HG03565 (cell line): Measurements from ENCODE around the gene SPEM1.

ENCODE experiments used
- ATAC-seq: cut with Tn5 transposase; IDR thresholded peaks from one replicate; pipeline ENCODE4 v1.9.1; 2021; ENCODE audit warnings: mild to moderate bottlenecking, moderate library complexity; ENCODE audit not compliant: unreplicated experiment

Gene SPEM1

GRCh38 chr17:7439462-7440112 lies 19.5 kb downstream of the SPEM1 start, which contains the start of gene FGF11:
FGF11 (plus strand) TSS chr17:7439512; CDS start chr17:7439621, 109 bp downstream.
- no peak for ATAC-seq

- ATAC-seq: no peak
These were observed 20.1 kb downstream of the SPEM1 start for GRCh38 chr17:7440113-7440833.

GRCh38 chr17:7440834-7441195 lies 20.7 kb downstream of the SPEM1 start:
- ATAC-seq: no peak

- ATAC-seq: no peak
These were observed 21.1 kb downstream of the SPEM1 start for GRCh38 chr17:7441266-7441665.

GRCh38 chr17:7442142-7442541 lies 22.0 kb downstream of the SPEM1 start:
- ATAC-seq: no peak

- no peak for ATAC-seq
These were observed 23.7 kb downstream of the SPEM1 start for GRCh38 chr17:7443499-7444485.

- ATAC-seq: no peak
These were observed 24.8 kb downstream of the SPEM1 start, which contains the start of gene CHRNB1 for GRCh38 chr17:7444682-7445618. CHRNB1 (plus strand) TSS chr17:7445061; CDS start chr17:7445128, 67 bp downstream.

- ATAC-seq: no peak
These were observed 25.5 kb downstream of the SPEM1 start for GRCh38 chr17:7445619-7445968.

GRCh38 chr17:7448461-7448860 lies 28.3 kb downstream of the SPEM1 start:
- ATAC-seq: no peak

GRCh38 chr17:7459961-7460545 lies 39.9 kb downstream of the SPEM1 start:
- ATAC-seq: no peak

GRCh38 chr17:7460850-7461660 lies 40.9 kb downstream of the SPEM1 start:
- ATAC-seq: no peak

- no peak for ATAC-seq
These were observed 42.6 kb downstream of the SPEM1 start for GRCh38 chr17:7462474-7463371.

GRCh38 chr17:7463372-7463846 lies 43.3 kb downstream of the SPEM1 start:
- no peak for ATAC-seq

- ATAC-seq: no peak
These were observed 44.0 kb downstream of the SPEM1 start for GRCh38 chr17:7464081-7464480.

GRCh38 chr17:7465597-7466275 lies 45.6 kb downstream of the SPEM1 start:
- ATAC-seq: no peak

GRCh38 chr17:7466318-7466638 lies 46.2 kb downstream of the SPEM1 start:
- ATAC-seq: no peak

GRCh38 chr17:7466639-7467341 lies 46.7 kb downstream of the SPEM1 start:
- ATAC-seq: no peak
